Esophagus muscularis mucosa (tissue), 4 donors: ENCODE results near the gene CEP170B.

Experiments
- CTCF ChIP-seq, 3 experiments: fragments of 200-600 bp in 2 of 3; fragments of 450-650 bp in 1 of 3; sonication (generic) in 2 of 3; IDR thresholded peaks; one replicate each; pipeline ENCODE4 v1.5.1; 2017 to 2019; ENCODE audit warnings: antibody characterized with exemption in 3 of 3, mild to moderate bottlenecking in 2 of 3, moderate library complexity in 1 of 3
- EP300 ChIP-seq: sonication (generic); formaldehyde crosslinking; IDR thresholded peaks from one replicate; pipeline ENCODE4 v1.6.1; 2017; ENCODE audit warnings: antibody characterized with exemption
- POLR2A ChIP-seq: fragments of 450-650 bp; IDR thresholded peaks from one replicate; pipeline ENCODE4 v1.6.1; 2017; ENCODE audit warnings: antibody characterized with exemption, moderate library complexity, mild to moderate bottlenecking, low read depth
- POLR2AphosphoS5 ChIP-seq, 2 donors: sonication (generic); formaldehyde crosslinking; IDR thresholded peaks; one replicate each; pipeline ENCODE4 v1.6.1; 2017; ENCODE audit warnings: antibody characterized with exemption in 2 of 2

GRCh38 chr14:104933746-104934733, 69.0 kb downstream of the CEP170B start:
- TF ChIP-seq CTCF (IDR thresholded peaks at IDR 0.05), result no peak
- TF ChIP-seq POLR2AphosphoS5 (IDR thresholded peaks at IDR 0.05), result no peak
- TF ChIP-seq POLR2A, result no peak
- no peak for TF ChIP-seq EP300
